PC-9 (cell line): ENCODE data around the gene COL4A6.

Experiments used
- EZH2 ChIP-seq: fragments of 200-600 bp; sonication (generic); IDR thresholded peaks from 2 replicates; pipeline ENCODE4 v1.8.0; 2017; ENCODE audit warnings: antibody characterized with exemption, low read depth
- TF ChIP-seq, protein P1 (sequence below): fragments of 200-600 bp; sonication (generic); conservative IDR thresholded peaks from 2 replicates; pipeline ENCODE4 v1.6.1; 2017; ENCODE audit warnings: mixed run types, antibody characterized with exemption, mild to moderate bottlenecking, moderate library complexity

DNA sequence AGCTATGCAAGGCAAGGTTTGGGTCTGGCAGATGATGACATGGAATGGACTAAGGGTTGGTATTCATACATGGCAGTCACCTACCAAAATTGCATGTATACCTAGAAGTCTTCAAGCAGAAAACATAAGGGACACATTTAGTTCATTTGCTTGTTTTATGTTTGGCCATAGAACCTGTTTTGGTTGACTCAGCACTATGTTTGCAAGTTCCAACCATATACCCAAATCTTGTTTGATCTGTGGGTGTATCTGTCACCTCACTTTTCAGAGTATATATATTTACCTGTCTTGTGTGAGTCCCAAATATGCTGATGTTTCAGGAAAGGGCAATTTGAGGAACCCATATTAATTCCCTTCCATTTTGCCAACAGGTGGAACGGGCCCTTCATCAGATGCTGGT lies 307.3 kb downstream of the COL4A6 start:
- TF ChIP-seq, protein P1, sequence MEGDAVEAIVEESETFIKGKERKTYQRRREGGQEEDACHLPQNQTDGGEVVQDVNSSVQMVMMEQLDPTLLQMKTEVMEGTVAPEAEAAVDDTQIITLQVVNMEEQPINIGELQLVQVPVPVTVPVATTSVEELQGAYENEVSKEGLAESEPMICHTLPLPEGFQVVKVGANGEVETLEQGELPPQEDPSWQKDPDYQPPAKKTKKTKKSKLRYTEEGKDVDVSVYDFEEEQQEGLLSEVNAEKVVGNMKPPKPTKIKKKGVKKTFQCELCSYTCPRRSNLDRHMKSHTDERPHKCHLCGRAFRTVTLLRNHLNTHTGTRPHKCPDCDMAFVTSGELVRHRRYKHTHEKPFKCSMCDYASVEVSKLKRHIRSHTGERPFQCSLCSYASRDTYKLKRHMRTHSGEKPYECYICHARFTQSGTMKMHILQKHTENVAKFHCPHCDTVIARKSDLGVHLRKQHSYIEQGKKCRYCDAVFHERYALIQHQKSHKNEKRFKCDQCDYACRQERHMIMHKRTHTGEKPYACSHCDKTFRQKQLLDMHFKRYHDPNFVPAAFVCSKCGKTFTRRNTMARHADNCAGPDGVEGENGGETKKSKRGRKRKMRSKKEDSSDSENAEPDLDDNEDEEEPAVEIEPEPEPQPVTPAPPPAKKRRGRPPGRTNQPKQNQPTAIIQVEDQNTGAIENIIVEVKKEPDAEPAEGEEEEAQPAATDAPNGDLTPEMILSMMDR, result no peak
- TF ChIP-seq EZH2, result no peak
